Brain microvascular endothelial cell (primary cell): ENCODE data around the gene MGAT2.

Experiments used
- DNase-seq: peaks from one replicate; pipeline ENCODE4 v3.0.0-alpha.2; 2020
- H3K27ac ChIP-seq: fragments of 250-450 bp; sonication (Bioruptor Pico); 2 replicates; pipeline ENCODE4 v1.5.1; 2020; ENCODE audit warnings: mild to moderate bottlenecking, moderate library complexity
- H3K27me3 ChIP-seq: fragments of 250-450 bp; sonication (Bioruptor Pico); replicated peaks from 2 replicates; pipeline ENCODE4 v1.5.1; 2020; ENCODE audit warnings: mild to moderate bottlenecking
- H3K36me3 ChIP-seq: fragments of 250-450 bp; sonication (Bioruptor Pico); replicated peaks from 2 replicates; pipeline ENCODE4 v1.5.1; 2020; ENCODE audit warnings: mild to moderate bottlenecking
- H3K4me3 ChIP-seq: 2 replicates; pipeline ENCODE4 v1.5.1; 2011; ENCODE audit warnings: low read depth, mild to moderate bottlenecking, control low read depth, low read length, moderate library complexity
- CTCF ChIP-seq: IDR thresholded peaks from 2 replicates; pipeline ENCODE4 v1.5.1; 2011; ENCODE audit warnings: low read depth, mild to moderate bottlenecking, moderate library complexity, low read length, control low read depth, inconsistent platforms; ENCODE audit errors: missing control alignments
- in situ Hi-C: cut with HindIII; loops from 2 replicates; pipeline ENCODE4 v1.10.0; 2017; ENCODE audit warnings: low sequenced_read_pairs, low pct_ligation_motif_present

The MGAT2 gene

GRCh38 chr14:49637534-49638078 is 17.0 kb downstream of the MGAT2 start:
- in situ Hi-C loops, result no loop called here
- no peak overlapping the region for H3K27ac ChIP-seq
- TF ChIP-seq CTCF, result no peak
- H3K27me3 ChIP-seq, result no peaks in the 10 kb centered on the region
- no peak for DNase-seq
- no peaks in the 10 kb centered on the region for H3K36me3 ChIP-seq
- H3K4me3 ChIP-seq, result no peak overlapping the region

- DNase-seq, result no peak
- Histone ChIP-seq H3K27ac (no peak overlapping the region), H3K36me3 (no peaks in the 10 kb centered on the region), H3K27me3 (no peaks in the 10 kb centered on the region), H3K4me3 (no peak overlapping the region)
- no peak for TF ChIP-seq CTCF
- in situ Hi-C loops, result no loop called here
Measured at GRCh38 chr14:49640540-49641417, 20.2 kb downstream of the MGAT2 start.

- peak; percentile 18 for DNase-seq
- no peak for TF ChIP-seq CTCF
- in situ Hi-C loops, result no loop called here
- Histone ChIP-seq H3K27me3 (no peaks in the 10 kb centered on the region), H3K4me3 (no peak overlapping the region), H3K27ac (no peak overlapping the region), H3K36me3 (no peaks in the 10 kb centered on the region)
Measured at GRCh38 chr14:49641697-49642129, 21.1 kb downstream of the MGAT2 start.

- no peaks in the 10 kb centered on the region for H3K27me3 ChIP-seq
- H3K27ac ChIP-seq, result no peak overlapping the region
- no peak overlapping the region for H3K4me3 ChIP-seq
- in situ Hi-C loops, result no loop called here
- no peaks in the 10 kb centered on the region for H3K36me3 ChIP-seq
- no peak for TF ChIP-seq CTCF
- DNase-seq, result no peak
Measured at GRCh38 chr14:49642163-49642562, 21.6 kb downstream of the MGAT2 start.

- H3K4me3 ChIP-seq, result no peak overlapping the region
- no peak for DNase-seq
- H3K36me3 ChIP-seq, result no peaks in the 10 kb centered on the region
- no peak for TF ChIP-seq CTCF
- H3K27me3 ChIP-seq, result no peaks in the 10 kb centered on the region
- in situ Hi-C loops, result no loop called here
- H3K27ac ChIP-seq, result no peak overlapping the region
Measured at GRCh38 chr14:49653508-49653907, 32.9 kb downstream of the MGAT2 start.
